ENCODE results near the gene JAKMIP1.

The JAKMIP1 gene

GRCh38 chr4:6119507-6120020 lies 80.8 kb downstream of the JAKMIP1 start:
- no peak for DNase-seq (ENCODE audit: low spot score)

- DNase-seq (ENCODE audit: low spot score) = no peak
These were observed 82.1 kb downstream of the JAKMIP1 start for GRCh38 chr4:6118201-6118600.

- no peak for DNase-seq (ENCODE audit: low spot score)
These were observed 83.6 kb downstream of the JAKMIP1 start for GRCh38 chr4:6116696-6117285.

GRCh38 chr4:6115746-6116586 lies 84.4 kb downstream of the JAKMIP1 start:
- DNase-seq (ENCODE audit: low spot score) = no peak

- no peak for DNase-seq (ENCODE audit: low spot score)
These were observed 85.0 kb downstream of the JAKMIP1 start for GRCh38 chr4:6115342-6115741.

GRCh38 chr4:6114601-6115000 lies 85.7 kb downstream of the JAKMIP1 start:
- no peak for DNase-seq (ENCODE audit: low spot score)

GRCh38 chr4:6114181-6114580 lies 86.2 kb downstream of the JAKMIP1 start:
- no peak for DNase-seq (ENCODE audit: low spot score)

- DNase-seq (ENCODE audit: low spot score) = no peak
These were observed 86.7 kb downstream of the JAKMIP1 start for GRCh38 chr4:6113641-6114040.

GRCh38 chr4:6112606-6113290 lies 87.6 kb downstream of the JAKMIP1 start:
- no peak for DNase-seq (ENCODE audit: low spot score)

GRCh38 chr4:6111354-6111960 lies 88.9 kb downstream of the JAKMIP1 start:
- no peak for DNase-seq (ENCODE audit: low spot score)

GRCh38 chr4:6110681-6111353 lies 89.5 kb downstream of the JAKMIP1 start:
- DNase-seq (ENCODE audit: low spot score) = no peak

- no peak for DNase-seq (ENCODE audit: low spot score)
These were observed 90.3 kb downstream of the JAKMIP1 start for GRCh38 chr4:6109842-6110560.

- DNase-seq (ENCODE audit: low spot score) = no peak
These were observed 92.5 kb downstream of the JAKMIP1 start for GRCh38 chr4:6107886-6108285.

GRCh38 chr4:6107114-6107791 lies 93.1 kb downstream of the JAKMIP1 start:
- no peak for DNase-seq (ENCODE audit: low spot score)

- no peak for DNase-seq (ENCODE audit: low spot score)
These were observed 94.2 kb downstream of the JAKMIP1 start for GRCh38 chr4:6106156-6106555.

GRCh38 chr4:6105311-6105911 lies 94.9 kb downstream of the JAKMIP1 start:
- DNase-seq (ENCODE audit: low spot score) = no peak

- no peak for DNase-seq (ENCODE audit: low spot score)
These were observed 95.7 kb downstream of the JAKMIP1 start for GRCh38 chr4:6104541-6105130.

GRCh38 chr4:6097581-6097980 lies 102.8 kb downstream of the JAKMIP1 start:
- no peak for DNase-seq (ENCODE audit: low spot score)

GRCh38 chr4:6095897-6096296 lies 104.5 kb downstream of the JAKMIP1 start:
- no peak for DNase-seq (ENCODE audit: low spot score)
